GM21390 (cell line): ENCODE data around the gene EIF4E.
"Not testable (repeated sequence)": the region's sequence is repeated elsewhere in the genome, so short reads cannot be mapped to it uniquely, and the experiment has no call there.

Source experiments
- ATAC-seq: cut with Tn5 transposase; IDR thresholded peaks from one replicate; pipeline ENCODE4 v1.9.1; 2021; ENCODE audit not compliant: unreplicated experiment

EIF4E gene

GRCh38 chr4:98928505-98929340 lies at the start of gene EIF4E:
Gene EIF4E (minus strand): TSS chr4:98929133. CDS start chr4:98929112, 21 bp downstream.
- ATAC-seq = peak; percentile 68

GRCh38 chr4:98977557-98977956 lies 48.6 kb upstream of the EIF4E start:
- no peak for ATAC-seq

- ATAC-seq = no peak
Measured at GRCh38 chr4:98976716-98977115, 47.8 kb upstream of the EIF4E start.

GRCh38 chr4:98969878-98970785 lies 41.2 kb upstream of the EIF4E start:
- no peak for ATAC-seq

- no peak for ATAC-seq
Measured at GRCh38 chr4:98967786-98968329, 38.9 kb upstream of the EIF4E start.

GRCh38 chr4:98966926-98967325 lies 38.0 kb upstream of the EIF4E start:
- ATAC-seq = no peak

- ATAC-seq = no peak
Measured at GRCh38 chr4:98963538-98964433, 34.9 kb upstream of the EIF4E start.

- ATAC-seq = no peak
Measured at GRCh38 chr4:98961770-98962169, 32.8 kb upstream of the EIF4E start.

GRCh38 chr4:98959411-98959810 lies 30.5 kb upstream of the EIF4E start:
- no peak for ATAC-seq

GRCh38 chr4:98958065-98958464 lies 29.1 kb upstream of the EIF4E start:
- ATAC-seq = peak; percentile 49

GRCh38 chr4:98955229-98955628 lies 26.3 kb upstream of the EIF4E start:
- no peak for ATAC-seq

- no peak for ATAC-seq
Measured at GRCh38 chr4:98951710-98952109, 22.8 kb upstream of the EIF4E start.

- ATAC-seq = no peak
Measured at GRCh38 chr4:98950925-98951324, 22.0 kb upstream of the EIF4E start.

GRCh38 chr4:98946359-98946758 lies 17.4 kb upstream of the EIF4E start:
- ATAC-seq = no peak

GRCh38 chr4:98945297-98945850 lies 16.4 kb upstream of the EIF4E start:
- ATAC-seq = peak; percentile 85

GRCh38 chr4:98939892-98940298 lies 11.0 kb upstream of the EIF4E start:
- ATAC-seq = no peak

- no peak for ATAC-seq
Measured at GRCh38 chr4:98939438-98939837, 10.5 kb upstream of the EIF4E start.

- no peak for ATAC-seq
Measured at GRCh38 chr4:98937986-98938720, 9.2 kb upstream of the EIF4E start.

- no peak for ATAC-seq
Measured at GRCh38 chr4:98935633-98936032, 6.7 kb upstream of the EIF4E start.

GRCh38 chr4:98934851-98935250 lies 5.9 kb upstream of the EIF4E start:
- ATAC-seq = not testable (repeated sequence)
